Thyroid gland (tissue), 4 donors: Measurements from ENCODE around the gene RAB11FIP3. TPM values are rescaled to one million over a fixed set of nuclear protein-coding genes. Genes with fewer than 3 reads are reported as not detected.

Source experiments
- DNase-seq, 2 donors: peaks; one replicate each; pipeline ENCODE4 v3.0.0-alpha.2; 2019
- H3K27ac ChIP-seq, 3 donors: fragments of 200-600 bp; sonication (generic); 1 replicate in 2 of 3; 2 replicates in 1 of 3; pipeline ENCODE4 v1.5.1; 2016 to 2019; ENCODE audit warnings: mild to moderate bottlenecking in 1 of 3, moderate library complexity in 1 of 3
- H3K27me3 ChIP-seq: fragments of 200-600 bp; sonication (generic); one replicate; pipeline ENCODE4 v1.5.1; 2019
- H3K36me3 ChIP-seq, 2 donors: fragments of 200-600 bp; sonication (generic); one replicate each; pipeline ENCODE4 v1.5.1; 2016 to 2019
- H3K4me1 ChIP-seq, 2 donors: fragments of 200-600 bp; sonication (generic); one replicate each; pipeline ENCODE4 v1.5.1; 2017 to 2019
- H3K4me3 ChIP-seq, 3 donors: fragments of 200-600 bp; sonication (generic); replicated peaks in 1 of 3; 1 replicate in 2 of 3; 2 replicates in 1 of 3; pipeline ENCODE4 v1.5.1; 2016; ENCODE audit warnings: mild to moderate bottlenecking in 1 of 3
- H3K9me3 ChIP-seq: fragments of 200-600 bp; sonication (generic); one replicate; pipeline ENCODE4 v1.5.1; 2017
- POLR2A ChIP-seq, 2 donors: fragments of 450-650 bp; IDR thresholded peaks; one replicate each; pipeline ENCODE4 v1.6.1; 2017; ENCODE audit warnings: antibody characterized with exemption in 2 of 2, mild to moderate bottlenecking in 2 of 2, moderate library complexity in 1 of 2
- WGBS, 2 donors: methylation state at CpG; one replicate each; pipeline ENCODE4 v1.1.5; 2017; 5-methylcytosine and 5-hydroxymethylcytosine counted together
- intact Hi-C: fragments of 100-400 bp; cut with DNase I; formaldehyde crosslinking; loops from one replicate; pipeline ENCODE4 v1.15.1; 2023
- total RNA-seq, 4 donors: library from RNA; depleted of rRNA; stranded (reverse); fragments of >200 nt; gene quantifications; one replicate each; pipeline ENCODE4 v1.2.3, GENCODE V29; 2016
- TF ChIP-seq, protein P1 (sequence below), 6 experiments: fragments of 200-600 bp in 3 of 6; fragments of 450-650 bp in 3 of 6; sonication (generic) in 3 of 6; IDR thresholded peaks; one replicate each; pipeline ENCODE4 v1.5.1; 2016 to 2019; ENCODE audit warnings: antibody characterized with exemption in 6 of 6, mild to moderate bottlenecking in 2 of 6, inconsistent platforms in 1 of 6, moderate library complexity in 1 of 6

The RAB11FIP3 gene
- total RNA-seq, 4 donors from 2014 or later: 26.6 to 34.3 (median 28.0) TPM

DNA sequence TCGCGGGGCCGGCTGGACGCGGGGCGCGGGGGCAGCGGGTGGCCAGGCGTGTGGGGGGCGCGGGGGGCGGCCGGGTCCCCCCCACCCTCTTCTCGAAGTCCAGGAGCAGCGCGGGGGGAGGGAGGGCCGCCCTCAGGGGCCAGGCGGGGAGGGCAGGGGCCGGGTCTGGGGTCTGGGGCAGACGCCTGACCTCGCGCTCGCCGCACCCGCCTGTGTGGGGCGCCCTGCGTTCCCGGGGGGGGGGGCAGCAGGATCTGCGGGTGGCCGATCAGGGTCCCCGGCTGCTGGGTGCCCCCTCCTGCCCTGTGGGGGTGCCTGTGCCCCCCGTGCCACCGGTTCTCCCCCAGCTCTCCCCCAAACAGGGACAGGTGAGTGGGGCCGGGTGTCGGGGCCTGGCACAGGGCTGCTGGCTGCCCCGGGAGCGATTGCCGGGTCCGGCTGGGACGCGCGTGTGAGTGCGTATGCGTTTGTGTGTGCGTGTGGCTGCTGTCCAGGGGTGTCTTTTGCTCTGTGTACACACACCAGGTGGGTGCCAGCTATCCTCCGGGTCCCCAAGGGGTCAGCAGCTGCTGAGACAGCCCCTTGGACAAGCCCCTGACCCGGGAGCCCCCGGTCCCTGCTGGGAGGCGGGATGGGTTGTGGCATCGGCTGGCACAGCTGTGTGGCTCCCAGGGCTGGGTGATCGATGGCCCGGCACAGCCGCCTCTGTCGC lies 135.4 kb downstream of the RAB11FIP3 start:
- WGBS, 2 donors: 62% methylated on average over 6 of the region's 54 CpGs; no CpG with 5 or more reads in 1 of the 2 donors
- intact Hi-C loops: no loop called here

DNA sequence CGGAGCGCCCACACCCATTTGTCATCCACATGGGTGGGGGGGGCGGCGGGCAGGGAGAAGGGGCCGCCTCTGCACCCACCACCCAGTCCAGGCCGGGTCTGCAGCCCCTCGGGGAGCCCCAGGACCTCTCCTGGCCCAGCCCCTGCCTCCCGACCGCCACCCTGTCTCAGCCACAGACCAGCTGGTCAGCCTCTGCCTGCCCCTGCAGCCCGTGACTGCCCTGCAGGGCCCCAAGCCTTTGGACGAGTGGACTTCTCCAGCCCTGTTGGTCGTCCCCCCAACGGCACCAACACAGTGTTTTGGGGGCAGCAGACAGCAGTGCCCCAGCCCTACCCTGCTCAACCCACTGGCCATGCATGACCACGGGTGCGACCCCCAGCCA lies 136.0 kb downstream of the RAB11FIP3 start:
- Histone ChIP-seq H3K36me3 (no peaks in the 10 kb centered on the region), H3K9me3 (no peaks in the 10 kb centered on the region), H3K27ac (no peak overlapping the region), H3K4me1 (peaks cover 13 to 33% of the 10 kb centered on the region in 2 donors), H3K27me3 (no peaks in the 10 kb centered on the region), H3K4me3 (no peak overlapping the region)
- DNase-seq: no peak
- 60 to 61% methylated on average over 2 to 11 of the region's 15 CpGs for WGBS, 2 donors
- TF ChIP-seq, protein P1, sequence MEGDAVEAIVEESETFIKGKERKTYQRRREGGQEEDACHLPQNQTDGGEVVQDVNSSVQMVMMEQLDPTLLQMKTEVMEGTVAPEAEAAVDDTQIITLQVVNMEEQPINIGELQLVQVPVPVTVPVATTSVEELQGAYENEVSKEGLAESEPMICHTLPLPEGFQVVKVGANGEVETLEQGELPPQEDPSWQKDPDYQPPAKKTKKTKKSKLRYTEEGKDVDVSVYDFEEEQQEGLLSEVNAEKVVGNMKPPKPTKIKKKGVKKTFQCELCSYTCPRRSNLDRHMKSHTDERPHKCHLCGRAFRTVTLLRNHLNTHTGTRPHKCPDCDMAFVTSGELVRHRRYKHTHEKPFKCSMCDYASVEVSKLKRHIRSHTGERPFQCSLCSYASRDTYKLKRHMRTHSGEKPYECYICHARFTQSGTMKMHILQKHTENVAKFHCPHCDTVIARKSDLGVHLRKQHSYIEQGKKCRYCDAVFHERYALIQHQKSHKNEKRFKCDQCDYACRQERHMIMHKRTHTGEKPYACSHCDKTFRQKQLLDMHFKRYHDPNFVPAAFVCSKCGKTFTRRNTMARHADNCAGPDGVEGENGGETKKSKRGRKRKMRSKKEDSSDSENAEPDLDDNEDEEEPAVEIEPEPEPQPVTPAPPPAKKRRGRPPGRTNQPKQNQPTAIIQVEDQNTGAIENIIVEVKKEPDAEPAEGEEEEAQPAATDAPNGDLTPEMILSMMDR (IDR thresholded peaks at IDR 0.05): no peak
- TF ChIP-seq POLR2A (IDR thresholded peaks at IDR 0.05): no peak
- intact Hi-C loops: no loop called here

More for the DNA sequence above, 135.4 kb downstream of the RAB11FIP3 start:
- Histone ChIP-seq H3K27ac (no peak overlapping the region), H3K4me3 (no peak overlapping the region), H3K36me3 (no peaks in the 10 kb centered on the region), H3K9me3 (no peaks in the 10 kb centered on the region), H3K4me1 (peaks cover 13 to 27% of the 10 kb centered on the region in 2 donors), H3K27me3 (no peaks in the 10 kb centered on the region)
- TF ChIP-seq POLR2A (IDR thresholded peaks at IDR 0.05): no peak
- TF ChIP-seq, protein P1 (IDR thresholded peaks at IDR 0.05): no peak
- DNase-seq: no peak

DNA sequence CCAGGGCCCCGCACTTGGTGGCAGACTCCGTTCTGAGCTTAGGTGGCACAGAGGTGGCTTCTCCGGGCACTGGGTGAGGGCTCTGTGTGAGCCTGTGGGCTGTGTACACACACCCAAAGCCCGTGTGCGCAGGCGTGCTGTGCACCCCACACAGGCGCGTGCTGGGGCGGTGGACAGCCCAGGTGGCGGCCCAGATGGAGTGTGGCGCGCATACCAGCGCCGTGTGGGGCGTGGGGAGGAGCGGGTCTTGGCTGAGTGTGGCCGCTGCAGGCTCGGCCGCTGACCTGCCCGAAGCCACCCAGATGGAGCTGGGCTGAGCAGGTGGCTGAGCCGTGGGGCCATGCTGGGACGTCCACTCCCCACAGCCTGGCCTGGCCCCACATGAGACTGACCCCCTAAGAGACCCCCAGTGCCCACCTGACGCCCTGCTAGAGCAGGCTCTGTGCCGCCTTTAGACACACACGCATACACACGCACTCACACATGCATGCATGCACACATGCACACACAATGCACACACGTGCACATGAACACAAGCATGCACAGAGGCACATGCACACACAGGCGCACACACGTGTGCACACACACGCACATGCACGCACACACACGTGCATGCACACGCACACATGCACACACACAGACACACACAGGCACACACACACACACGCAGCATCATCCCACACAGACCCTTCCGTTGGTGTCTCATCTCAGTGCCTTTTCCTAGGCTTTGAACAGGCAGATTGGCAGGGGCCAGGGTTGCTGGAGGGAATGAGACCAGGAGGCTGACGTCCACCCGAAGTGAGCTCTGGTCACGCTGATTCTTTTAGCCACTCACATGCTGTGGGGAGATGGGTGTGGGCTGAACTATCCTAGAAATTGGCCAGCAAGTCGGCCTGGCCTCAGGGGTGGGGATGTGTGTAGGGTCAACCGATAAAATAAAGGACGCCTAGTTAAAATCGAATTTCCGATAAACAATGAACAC lies 136.8 kb downstream of the RAB11FIP3 start:
- Histone ChIP-seq H3K4me3 (no peak overlapping the region), H3K4me1 (peaks cover 13 to 40% of the 10 kb centered on the region in 2 donors), H3K27me3 (no peaks in the 10 kb centered on the region), H3K9me3 (no peaks in the 10 kb centered on the region), H3K27ac (no peak overlapping the region), H3K36me3 (no peaks in the 10 kb centered on the region)
- TF ChIP-seq, protein P1 (IDR thresholded peaks at IDR 0.05): no peak
- no peak for TF ChIP-seq POLR2A (IDR thresholded peaks at IDR 0.05)
- intact Hi-C loops: no loop called here
- no peak for DNase-seq
- WGBS, 2 donors: 87 to 89% methylated on average over 43 of the region's 43 CpGs

DNA sequence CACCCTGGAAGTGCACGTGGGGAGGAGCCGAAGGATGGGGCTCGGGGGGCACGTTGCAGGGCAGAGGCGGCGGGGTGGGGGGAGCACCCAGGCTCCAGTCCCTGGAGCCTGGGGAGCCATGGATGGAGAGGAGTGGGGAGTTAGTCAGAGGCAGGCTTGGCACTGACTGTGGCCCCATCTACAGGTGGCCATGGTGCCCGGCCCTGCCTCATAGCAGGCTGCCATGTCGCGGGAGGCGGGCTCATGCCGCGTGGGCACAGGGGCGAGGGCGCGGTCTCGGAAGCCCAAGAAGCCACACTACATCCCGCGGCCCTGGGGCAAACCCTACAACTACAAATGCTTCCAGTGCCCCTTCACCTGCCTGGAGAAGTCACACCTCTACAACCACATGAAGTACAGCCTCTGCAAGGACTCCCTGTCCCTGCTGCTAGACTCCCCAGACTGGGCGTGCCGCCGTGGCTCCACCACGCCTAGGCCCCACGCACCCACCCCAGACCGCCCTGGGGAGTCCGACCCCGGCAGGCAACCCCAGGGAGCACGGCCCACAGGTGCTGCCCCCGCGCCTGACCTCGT lies 137.7 kb downstream of the RAB11FIP3 start:
- no peaks in the 10 kb centered on the region for H3K27me3 ChIP-seq
- no peak overlapping the region for H3K27ac ChIP-seq
- peaks cover 10 to 39% of the 10 kb centered on the region in 2 donors for H3K4me1 ChIP-seq
- H3K9me3 ChIP-seq: no peaks in the 10 kb centered on the region
- no peaks in the 10 kb centered on the region for H3K36me3 ChIP-seq
- DNase-seq: no peak
- TF ChIP-seq, protein P1 (IDR thresholded peaks at IDR 0.05): no peak
- H3K4me3 ChIP-seq: no peak overlapping the region
- WGBS, 2 donors: 84 to 91% methylated on average over 19 to 21 of the region's 30 CpGs
- intact Hi-C loops: no loop called here
